ENCODE results near the gene VPS4B.

Gene VPS4B

GRCh38 chr18:63430526-63430925 is 8.2 kb upstream of the VPS4B start:
- TF ChIP-seq, protein P1, sequence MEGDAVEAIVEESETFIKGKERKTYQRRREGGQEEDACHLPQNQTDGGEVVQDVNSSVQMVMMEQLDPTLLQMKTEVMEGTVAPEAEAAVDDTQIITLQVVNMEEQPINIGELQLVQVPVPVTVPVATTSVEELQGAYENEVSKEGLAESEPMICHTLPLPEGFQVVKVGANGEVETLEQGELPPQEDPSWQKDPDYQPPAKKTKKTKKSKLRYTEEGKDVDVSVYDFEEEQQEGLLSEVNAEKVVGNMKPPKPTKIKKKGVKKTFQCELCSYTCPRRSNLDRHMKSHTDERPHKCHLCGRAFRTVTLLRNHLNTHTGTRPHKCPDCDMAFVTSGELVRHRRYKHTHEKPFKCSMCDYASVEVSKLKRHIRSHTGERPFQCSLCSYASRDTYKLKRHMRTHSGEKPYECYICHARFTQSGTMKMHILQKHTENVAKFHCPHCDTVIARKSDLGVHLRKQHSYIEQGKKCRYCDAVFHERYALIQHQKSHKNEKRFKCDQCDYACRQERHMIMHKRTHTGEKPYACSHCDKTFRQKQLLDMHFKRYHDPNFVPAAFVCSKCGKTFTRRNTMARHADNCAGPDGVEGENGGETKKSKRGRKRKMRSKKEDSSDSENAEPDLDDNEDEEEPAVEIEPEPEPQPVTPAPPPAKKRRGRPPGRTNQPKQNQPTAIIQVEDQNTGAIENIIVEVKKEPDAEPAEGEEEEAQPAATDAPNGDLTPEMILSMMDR (IDR thresholded peaks at IDR 0.05): no peak

- TF ChIP-seq, protein P1 (IDR thresholded peaks at IDR 0.05): no peak
Measured at GRCh38 chr18:63427558-63427957, 5.3 kb upstream of the VPS4B start.

- TF ChIP-seq, protein P1 (IDR thresholded peaks at IDR 0.05): no peak
Measured at GRCh38 chr18:63422864-63423304, 608 bp upstream of the VPS4B start.

DNA sequence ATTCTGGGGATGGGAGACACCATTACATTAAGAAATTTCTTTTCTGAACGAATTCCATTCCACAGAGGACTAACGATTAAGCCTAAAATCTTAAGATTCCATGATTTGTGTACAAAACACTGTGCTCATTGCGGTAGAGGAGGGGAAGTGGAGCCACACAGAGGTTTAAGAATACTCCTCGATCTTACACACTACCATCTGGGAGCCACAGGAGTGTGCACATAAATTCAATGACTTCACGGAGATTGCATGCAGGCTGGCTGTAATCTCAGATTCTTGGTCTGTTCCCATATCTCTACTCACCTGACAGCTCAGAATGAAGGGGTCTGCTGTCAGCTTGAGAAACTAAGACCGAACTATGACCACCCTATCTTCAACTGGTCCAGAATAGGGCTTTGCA is 762 bp downstream of the VPS4B start:
- TF ChIP-seq, protein P1 (IDR thresholded peaks at IDR 0.05): no peak

DNA sequence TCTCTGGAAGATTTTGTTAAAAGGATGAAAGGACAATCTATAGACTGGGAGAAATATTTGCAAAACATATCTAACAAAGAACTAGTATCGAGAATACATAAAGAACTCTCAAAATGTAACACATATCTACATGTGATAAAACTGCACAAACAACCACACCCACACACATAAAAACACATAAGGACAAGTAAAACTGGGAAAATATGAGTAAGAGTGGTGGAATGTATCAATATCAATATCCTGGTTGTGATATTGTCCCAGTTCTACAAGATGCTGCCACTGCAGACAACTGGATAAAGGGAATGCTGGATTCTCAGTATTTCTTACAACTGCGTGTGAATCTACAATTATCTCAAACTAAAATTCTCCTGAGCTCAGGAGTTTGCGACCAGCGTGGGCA is 9.3 kb downstream of the VPS4B start:
- TF ChIP-seq, protein P1 (IDR thresholded peaks at IDR 0.05): no peak

DNA sequence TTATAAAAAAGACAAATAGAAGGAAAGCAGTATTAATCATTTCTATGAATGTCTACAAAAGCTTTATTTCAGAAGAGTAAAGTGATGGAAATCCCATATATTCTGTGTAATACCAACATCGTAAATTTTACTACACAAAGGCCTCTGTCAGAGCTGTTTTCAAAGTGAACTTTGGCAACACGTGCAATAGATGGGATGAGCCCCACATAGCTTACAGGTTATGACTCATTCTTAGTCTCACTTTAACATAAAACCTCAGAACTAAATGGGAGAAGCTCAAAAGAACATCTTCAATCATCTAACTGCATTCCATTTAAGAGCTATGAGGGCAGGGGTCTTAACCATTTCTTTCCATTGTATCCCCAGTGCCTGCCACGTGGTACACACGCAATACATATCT is 11.5 kb downstream of the VPS4B start:
- TF ChIP-seq, protein P1 (IDR thresholded peaks at IDR 0.05): no peak

- TF ChIP-seq, protein P1 (IDR thresholded peaks at IDR 0.05): no peak
Measured at GRCh38 chr18:63409301-63409700, 13.0 kb downstream of the VPS4B start.

DNA sequence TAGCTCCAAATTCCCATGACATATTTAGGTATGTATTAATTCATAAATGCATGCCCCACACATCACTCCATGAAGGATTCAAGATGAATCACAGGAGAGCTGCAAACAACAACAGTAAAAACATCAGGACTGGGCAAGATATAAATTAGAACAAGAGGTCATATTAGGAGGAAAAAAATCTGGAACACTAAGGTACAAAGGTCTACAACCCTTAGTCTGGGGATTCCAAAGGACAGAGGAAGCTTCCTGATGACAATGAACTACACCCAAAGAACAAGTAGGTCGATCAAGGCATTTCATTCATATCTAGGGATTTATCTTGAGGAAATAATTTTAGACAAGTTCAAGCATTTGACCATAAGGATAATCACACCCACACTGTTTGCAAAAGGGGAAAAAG is 14.5 kb downstream of the VPS4B start:
- TF ChIP-seq, protein P1 (IDR thresholded peaks at IDR 0.05): no peak
